GM12801 (cell line): ENCODE data around the gene ZNF23.

Experiments used
- TF ChIP-seq, protein P1 (sequence below): IDR thresholded peaks from one replicate; pipeline ENCODE4 v1.5.1; 2011; ENCODE audit warnings: control low read depth; ENCODE audit not compliant: insufficient read length; ENCODE audit errors: extremely low read depth

The ZNF23 gene

DNA sequence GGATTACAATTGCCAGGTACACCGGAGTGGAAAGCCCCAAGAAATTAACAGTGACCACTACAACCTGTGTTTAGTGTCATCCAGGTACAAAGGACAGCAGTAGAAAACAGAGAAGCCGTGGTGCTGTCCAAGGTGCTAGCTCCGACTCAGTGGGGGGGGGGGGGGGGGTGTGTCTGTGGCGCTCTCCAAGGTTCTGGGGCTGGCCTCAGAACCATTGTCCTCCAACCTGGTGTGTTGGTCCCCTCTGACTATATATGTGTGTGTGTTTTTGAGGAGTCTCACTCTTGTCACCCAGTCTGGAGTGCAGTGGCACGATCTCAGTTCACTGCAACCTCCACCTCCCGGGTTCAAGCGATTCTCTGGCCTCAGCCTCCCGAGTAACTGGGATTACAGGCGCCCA, 5.8 kb upstream of the ZNF23 start:
- TF ChIP-seq, protein P1, sequence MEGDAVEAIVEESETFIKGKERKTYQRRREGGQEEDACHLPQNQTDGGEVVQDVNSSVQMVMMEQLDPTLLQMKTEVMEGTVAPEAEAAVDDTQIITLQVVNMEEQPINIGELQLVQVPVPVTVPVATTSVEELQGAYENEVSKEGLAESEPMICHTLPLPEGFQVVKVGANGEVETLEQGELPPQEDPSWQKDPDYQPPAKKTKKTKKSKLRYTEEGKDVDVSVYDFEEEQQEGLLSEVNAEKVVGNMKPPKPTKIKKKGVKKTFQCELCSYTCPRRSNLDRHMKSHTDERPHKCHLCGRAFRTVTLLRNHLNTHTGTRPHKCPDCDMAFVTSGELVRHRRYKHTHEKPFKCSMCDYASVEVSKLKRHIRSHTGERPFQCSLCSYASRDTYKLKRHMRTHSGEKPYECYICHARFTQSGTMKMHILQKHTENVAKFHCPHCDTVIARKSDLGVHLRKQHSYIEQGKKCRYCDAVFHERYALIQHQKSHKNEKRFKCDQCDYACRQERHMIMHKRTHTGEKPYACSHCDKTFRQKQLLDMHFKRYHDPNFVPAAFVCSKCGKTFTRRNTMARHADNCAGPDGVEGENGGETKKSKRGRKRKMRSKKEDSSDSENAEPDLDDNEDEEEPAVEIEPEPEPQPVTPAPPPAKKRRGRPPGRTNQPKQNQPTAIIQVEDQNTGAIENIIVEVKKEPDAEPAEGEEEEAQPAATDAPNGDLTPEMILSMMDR: no peak

DNA sequence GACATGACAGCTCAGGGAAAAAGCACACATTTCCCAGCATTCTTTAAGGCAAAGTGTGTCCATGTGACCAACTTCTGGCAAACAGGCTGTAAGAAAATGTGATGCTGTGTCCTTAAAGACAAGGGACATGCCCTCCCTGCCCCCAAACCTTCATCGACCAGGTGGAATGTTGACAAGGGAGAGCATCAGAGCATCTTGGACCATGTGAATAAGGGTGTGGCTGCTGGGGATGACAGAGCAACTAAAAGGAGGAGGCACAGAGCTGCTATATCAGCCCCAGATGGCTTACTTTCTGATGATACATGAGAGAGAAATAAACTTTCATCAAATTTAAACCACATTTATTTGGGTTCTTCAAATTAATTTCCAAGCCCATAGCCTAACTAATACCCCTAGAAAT, 2.2 kb upstream of the ZNF23 start:
- TF ChIP-seq, protein P1: no peak

DNA sequence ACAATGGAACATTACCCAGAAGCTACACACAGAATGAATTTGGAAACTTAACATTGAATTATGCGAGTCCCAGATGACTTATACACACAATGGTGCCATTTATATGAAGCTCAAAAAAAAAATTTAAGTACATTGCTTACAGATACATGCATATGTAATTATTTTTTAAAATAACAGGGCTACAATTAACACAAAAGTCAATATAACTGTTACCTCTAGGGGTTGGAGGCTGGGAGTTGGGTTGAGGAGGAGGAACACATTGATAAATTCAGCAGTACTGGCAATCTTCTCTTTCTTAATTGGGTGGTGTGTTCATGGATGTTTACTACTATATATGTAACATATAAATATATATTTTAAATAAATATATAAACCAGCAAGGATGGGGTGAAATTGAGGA, 1.1 kb downstream of the ZNF23 start:
- TF ChIP-seq, protein P1: no peak

DNA sequence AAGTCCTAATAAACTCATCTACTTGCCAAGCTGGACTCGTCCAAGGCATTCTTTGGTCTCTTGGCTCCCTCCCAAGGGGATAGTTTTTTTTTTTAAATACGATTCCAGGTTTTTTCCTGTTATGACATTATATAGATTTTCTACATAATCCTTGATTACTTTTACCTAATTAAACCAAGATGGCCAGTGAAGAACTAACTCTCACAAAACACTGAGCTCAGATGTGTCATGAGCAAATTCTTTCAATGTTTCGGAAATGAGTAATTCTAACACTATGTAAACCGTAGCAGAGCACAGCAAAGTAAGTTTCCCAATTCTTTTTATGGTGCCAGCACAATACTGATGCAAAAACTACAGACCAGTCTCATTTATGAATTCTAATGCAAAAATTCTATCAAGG, 1.8 kb downstream of the ZNF23 start:
- TF ChIP-seq, protein P1: no peak

DNA sequence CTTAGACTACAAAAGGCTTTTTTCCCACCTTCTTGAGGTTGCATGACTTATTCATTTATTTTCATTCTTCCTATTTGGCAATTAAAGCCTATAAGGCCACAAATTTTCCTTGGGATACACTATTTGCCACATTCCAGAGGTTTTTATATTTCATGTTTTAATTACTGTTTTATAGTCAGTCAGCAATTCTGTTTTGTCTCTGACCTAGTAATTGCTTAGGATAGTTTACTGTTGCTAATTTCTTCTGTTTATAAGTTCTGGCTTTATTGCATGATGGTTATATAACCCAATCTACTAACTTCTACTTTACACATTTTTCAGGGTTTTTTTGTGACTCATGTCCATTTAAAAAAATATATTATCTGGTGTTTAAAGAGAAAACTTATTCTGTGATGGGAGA, 2.5 kb downstream of the ZNF23 start:
- TF ChIP-seq, protein P1: no peak

DNA sequence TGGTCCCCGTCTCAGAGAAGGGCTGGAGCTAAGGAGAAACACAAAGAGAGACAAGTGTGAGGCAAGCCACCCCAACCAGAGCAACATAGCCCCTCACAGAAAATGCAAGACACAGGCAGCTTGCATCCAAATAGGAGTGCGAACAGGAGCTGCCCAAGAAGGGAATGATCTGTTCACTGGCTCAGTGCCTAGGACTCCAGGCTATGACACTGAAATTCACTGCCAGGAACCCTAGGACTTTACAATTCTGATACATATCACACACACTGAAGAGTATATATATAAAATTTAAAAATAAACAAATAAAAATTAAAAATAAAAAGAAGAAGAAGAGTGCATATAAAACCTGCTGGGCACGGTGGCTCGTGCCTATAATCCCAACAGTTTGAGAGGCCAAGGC, 5.2 kb downstream of the ZNF23 start:
- TF ChIP-seq, protein P1: no peak

DNA sequence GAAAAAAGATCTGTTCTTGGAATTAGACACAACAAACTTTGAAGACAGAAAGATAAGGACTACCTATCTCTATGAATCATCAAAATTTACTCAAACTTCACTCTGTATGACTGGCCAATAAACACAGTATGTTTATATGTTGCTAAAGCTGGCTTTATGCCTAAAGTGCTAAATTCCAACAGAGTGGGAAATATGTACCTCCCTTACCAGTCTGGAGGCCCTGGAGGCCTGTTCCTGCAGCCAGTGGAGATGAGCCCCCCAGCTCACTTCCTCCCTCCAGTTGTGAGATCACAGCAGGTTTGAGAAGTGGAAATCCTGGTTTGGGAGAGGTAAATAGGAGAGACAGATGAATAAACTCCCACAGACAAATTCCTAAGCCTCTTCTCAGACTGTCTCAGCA, 9.0 kb downstream of the ZNF23 start:
- TF ChIP-seq, protein P1: no peak

DNA sequence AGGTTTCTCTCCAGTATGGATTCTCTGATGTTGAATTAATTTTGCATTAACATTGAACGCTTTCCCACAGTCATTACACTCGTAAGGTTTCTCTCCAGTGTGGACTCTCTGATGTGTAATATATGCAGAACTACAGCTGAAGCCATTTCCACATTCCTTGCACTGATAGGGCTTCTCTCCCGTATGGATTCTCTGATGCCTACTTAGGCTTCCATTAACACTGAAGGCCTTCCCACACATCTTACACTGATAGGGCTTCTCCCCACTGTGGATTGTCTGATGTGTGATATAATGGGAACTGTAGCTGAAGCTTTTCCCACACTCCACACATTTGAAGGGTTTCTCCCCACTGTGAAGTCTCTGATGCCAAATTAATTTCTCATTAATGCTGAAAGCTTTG, 13.0 kb downstream of the ZNF23 start:
- TF ChIP-seq, protein P1: no peak
